Measurements from ENCODE around the gene TSPAN14.

GRCh38 chr10:80526742-80527141 is 72.6 kb downstream of the TSPAN14 start:
- TF ChIP-seq CTCF (IDR thresholded peaks at IDR 0.05) (no peak), EP300 (IDR thresholded peaks at IDR 0.05) (no peak)
